ENCODE data around the gene CHD9NB.

DNA sequence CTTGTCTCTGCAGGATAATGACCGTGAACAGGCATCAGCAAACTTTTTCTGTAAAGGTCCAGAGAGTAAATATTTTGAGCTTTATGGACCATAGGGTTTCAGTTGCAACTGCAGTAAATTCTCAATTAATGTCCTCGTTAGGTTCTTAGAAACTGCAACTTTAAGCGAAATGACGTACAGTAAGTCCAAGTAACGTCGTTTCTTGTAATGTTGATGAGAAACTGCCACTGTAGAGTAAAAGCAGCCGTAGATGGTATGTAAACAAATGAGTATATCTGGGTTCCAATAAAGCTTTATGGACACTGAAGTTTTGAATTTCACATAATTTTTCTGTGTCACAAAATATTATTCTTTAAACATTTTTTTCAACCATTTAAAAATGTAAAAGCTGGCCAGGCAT lies 7.0 kb upstream of the CHD9NB start:
- TF ChIP-seq, protein P1, sequence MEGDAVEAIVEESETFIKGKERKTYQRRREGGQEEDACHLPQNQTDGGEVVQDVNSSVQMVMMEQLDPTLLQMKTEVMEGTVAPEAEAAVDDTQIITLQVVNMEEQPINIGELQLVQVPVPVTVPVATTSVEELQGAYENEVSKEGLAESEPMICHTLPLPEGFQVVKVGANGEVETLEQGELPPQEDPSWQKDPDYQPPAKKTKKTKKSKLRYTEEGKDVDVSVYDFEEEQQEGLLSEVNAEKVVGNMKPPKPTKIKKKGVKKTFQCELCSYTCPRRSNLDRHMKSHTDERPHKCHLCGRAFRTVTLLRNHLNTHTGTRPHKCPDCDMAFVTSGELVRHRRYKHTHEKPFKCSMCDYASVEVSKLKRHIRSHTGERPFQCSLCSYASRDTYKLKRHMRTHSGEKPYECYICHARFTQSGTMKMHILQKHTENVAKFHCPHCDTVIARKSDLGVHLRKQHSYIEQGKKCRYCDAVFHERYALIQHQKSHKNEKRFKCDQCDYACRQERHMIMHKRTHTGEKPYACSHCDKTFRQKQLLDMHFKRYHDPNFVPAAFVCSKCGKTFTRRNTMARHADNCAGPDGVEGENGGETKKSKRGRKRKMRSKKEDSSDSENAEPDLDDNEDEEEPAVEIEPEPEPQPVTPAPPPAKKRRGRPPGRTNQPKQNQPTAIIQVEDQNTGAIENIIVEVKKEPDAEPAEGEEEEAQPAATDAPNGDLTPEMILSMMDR (IDR thresholded peaks at IDR 0.05 in 4 of 5, conservative IDR thresholded peaks at IDR 0.05 in 1 of 5): no peak
- TF ChIP-seq POLR2A (IDR thresholded peaks at IDR 0.05): no peak
